ENCODE data around the gene LRFN2. TPM values are rescaled to one million over a fixed set of nuclear protein-coding genes. Genes with fewer than 3 reads are reported as not detected.

LRFN2 gene
- total and polyA plus RNA-seq, 12 donors = not detected

DNA sequence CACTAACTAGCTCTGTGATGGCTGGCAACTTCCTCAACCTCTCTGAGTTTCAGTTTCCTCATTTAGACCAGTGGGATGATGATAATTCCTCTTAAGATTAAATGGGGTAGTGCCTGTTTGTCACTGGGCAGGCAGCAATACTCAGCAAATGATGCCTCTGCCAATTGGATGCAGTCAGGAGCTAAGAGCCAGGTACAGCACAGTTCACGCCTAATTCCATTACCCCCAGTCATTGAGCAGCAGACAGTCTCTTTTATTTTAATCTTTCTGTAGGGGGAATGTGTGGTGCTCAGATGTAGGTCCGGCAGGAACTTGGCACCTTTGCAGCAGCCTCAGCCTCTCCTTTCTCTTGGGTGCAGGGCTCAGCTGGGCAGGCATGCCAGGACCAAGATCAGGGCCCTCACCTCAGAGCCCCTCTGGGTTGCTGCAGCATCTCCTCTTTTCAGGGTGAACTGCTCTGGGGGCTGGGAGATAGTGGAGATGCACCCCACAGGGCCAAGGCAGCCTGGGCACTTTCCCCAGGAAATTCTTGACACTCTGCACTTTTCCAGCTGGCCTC lies 243.8 kb downstream of the LRFN2 start:
- peaks cover 0 to 33% (median 15%) of the 10 kb centered on the region in 7 donors for H3K27me3 ChIP-seq
- H3K36me3 ChIP-seq = no peaks in the 10 kb centered on the region
- peaks cover 0 to 6% (median 0%) of the 10 kb centered on the region in 9 donors for H3K4me1 ChIP-seq
- H3K27ac ChIP-seq = no peak overlapping the region
- ATAC-seq = no peak
- H3K9me3 ChIP-seq = no peaks in the 10 kb centered on the region
- 72 to 78% methylated on average over 2 of the region's 2 CpGs for WGBS, 2 donors
- intact Hi-C loops (cut with DNase I) = no loop called here
- TF ChIP-seq, protein P1, sequence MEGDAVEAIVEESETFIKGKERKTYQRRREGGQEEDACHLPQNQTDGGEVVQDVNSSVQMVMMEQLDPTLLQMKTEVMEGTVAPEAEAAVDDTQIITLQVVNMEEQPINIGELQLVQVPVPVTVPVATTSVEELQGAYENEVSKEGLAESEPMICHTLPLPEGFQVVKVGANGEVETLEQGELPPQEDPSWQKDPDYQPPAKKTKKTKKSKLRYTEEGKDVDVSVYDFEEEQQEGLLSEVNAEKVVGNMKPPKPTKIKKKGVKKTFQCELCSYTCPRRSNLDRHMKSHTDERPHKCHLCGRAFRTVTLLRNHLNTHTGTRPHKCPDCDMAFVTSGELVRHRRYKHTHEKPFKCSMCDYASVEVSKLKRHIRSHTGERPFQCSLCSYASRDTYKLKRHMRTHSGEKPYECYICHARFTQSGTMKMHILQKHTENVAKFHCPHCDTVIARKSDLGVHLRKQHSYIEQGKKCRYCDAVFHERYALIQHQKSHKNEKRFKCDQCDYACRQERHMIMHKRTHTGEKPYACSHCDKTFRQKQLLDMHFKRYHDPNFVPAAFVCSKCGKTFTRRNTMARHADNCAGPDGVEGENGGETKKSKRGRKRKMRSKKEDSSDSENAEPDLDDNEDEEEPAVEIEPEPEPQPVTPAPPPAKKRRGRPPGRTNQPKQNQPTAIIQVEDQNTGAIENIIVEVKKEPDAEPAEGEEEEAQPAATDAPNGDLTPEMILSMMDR (IDR thresholded peaks at IDR 0.05) = no peak
- no peak overlapping the region for H3K4me3 ChIP-seq
- no peak for DNase-seq

DNA sequence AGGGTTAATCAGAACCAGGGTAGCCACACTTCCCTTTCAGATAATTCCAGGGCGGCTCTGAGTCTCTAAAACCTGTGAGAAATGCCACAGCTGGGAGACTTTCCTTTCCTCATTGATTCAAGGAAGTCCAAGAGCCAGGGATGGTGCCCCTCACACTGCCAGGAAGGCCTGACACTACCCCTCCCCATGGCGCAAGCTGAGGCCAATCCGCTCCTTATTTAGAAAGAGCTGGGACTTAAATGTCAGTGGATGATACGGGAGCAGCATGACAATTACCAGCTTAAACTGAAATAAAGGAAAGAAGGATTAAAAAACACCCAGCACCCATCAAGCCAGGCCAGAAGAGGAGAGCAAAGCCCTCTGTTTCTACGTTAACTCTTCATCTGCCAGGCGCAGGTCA lies 244.4 kb downstream of the LRFN2 start:
- ATAC-seq = no peak
- 66 to 75% methylated on average over 6 of the region's 6 CpGs for WGBS, 2 donors
- peaks cover 0 to 38% (median 17%) of the 10 kb centered on the region in 7 donors for H3K27me3 ChIP-seq
- peaks cover 0 to 6% (median 0%) of the 10 kb centered on the region in 9 donors for H3K4me1 ChIP-seq
- no peak for DNase-seq
- H3K27ac ChIP-seq = no peak overlapping the region
- H3K9me3 ChIP-seq = no peaks in the 10 kb centered on the region
- intact Hi-C loops (cut with DNase I) = no loop called here
- H3K4me3 ChIP-seq = no peak overlapping the region
- H3K36me3 ChIP-seq = no peaks in the 10 kb centered on the region
- TF ChIP-seq, protein P1 (IDR thresholded peaks at IDR 0.05) = no peak

DNA sequence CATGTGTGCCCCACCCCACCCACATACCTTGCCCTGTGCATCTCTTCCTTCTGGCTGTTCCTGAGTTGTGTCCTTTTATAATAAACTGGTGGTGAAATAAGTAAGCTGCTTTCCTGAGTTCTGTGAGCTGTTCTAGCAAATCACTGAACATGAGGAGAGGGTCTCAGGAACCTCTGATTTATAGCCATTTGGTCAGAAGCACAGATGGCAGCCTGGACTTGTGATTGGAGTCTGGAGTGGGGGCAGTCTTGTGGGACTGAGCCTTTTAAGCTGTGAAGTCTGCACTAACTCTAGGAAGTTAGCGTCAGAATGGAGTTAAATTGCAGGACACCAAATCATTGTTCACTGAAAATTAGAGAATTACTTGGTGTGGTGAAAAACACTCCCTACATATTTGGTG lies 245.4 kb downstream of the LRFN2 start:
- H3K27ac ChIP-seq = no peak overlapping the region
- H3K4me3 ChIP-seq = no peak overlapping the region
- intact Hi-C loops (cut with DNase I) = no loop called here
- ATAC-seq (no peak), DNase-seq (no peak)
- H3K9me3 ChIP-seq = no peaks in the 10 kb centered on the region
- peaks cover 0 to 6% (median 0%) of the 10 kb centered on the region in 9 donors for H3K4me1 ChIP-seq
- no peaks in the 10 kb centered on the region for H3K36me3 ChIP-seq
- peaks cover 0 to 48% (median 23%) of the 10 kb centered on the region in 7 donors for H3K27me3 ChIP-seq
- WGBS, 2 donors = 71 to 91% methylated on average over 1 of the region's 1 CpG
- TF ChIP-seq, protein P1 (IDR thresholded peaks at IDR 0.05) = no peak

All from heart right ventricle (tissue), 16 donors.